COLO668 (cell line): Measurements from ENCODE around the gene TRPV4.

ENCODE experiments used
- DNase-seq: peaks from one replicate; lab custom pipeline; 2025; ENCODE audit not compliant: unreplicated experiment; lab: John Stamatoyannopoulos, UW

The TRPV4 gene

DNA sequence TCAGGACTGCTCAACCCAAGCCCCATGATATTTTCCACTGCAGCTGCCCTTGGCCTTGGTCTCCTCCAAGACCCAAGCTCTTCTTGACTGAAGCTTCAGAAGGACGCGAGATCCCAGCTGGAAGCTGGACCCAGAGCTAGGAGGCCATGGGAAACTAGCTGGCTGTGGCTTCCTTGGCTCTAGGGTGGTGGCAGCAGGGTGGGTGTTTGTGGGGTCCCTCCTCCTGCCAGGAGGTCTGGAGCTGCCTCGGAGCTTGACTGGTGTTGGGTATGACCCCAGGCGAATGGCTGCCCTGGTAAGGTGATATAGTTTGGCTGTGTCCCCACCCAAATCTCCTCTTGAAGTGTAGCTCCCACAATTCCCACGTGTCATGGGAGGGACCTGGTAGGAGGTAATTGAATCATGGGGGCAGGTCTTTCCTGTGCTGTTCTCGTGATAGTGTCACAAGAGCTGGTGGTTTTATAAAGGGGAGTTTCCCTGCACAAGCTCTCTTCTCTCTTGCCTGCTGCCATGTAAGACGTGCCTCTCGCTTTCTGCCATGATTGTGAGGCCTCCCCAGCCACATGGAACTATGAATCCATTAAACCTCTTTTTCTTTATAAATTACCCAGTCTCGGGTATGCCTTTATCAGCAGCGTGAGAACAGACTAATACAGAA, 51.4 kb downstream of the TRPV4 start:
- no peak for DNase-seq

DNA sequence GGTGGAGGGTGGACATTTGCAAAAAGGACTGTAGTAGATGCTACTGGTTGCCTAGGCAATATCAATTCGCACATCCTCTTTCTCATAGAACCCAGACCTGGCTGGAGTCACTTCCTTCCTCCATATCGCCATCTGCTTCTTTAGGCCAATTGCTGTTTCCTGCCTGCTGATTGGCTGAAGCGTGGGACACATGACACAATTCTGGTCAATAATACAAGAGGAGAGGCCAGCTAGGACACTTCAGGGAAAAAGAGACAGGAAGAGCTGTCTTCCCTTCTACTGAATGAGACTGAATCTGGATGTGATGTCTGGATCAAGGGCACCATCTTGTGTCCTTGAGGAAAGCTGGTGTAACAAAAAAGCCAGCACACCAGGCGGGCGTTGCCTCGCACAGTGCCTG, 53.8 kb downstream of the TRPV4 start:
- peak; percentile 42 for DNase-seq

DNA sequence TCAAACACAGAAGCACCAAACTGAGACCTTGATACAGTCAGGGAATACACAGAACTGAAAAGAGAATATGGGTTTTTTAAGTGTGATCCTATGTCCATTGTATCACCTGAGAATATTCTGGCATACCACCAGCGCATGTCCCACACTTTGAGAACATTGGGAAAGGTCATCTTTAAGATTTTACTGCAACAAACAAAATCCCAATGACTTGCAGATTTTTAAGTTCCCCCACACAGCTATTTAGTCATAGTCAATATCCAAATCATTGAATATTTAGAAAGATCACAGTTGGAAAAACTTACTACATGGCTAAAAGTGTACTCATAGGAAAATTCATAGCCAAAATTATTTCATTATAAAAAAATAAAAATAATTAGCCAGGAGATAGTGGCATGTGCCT, 54.5 kb downstream of the TRPV4 start:
- DNase-seq: no peak

DNA sequence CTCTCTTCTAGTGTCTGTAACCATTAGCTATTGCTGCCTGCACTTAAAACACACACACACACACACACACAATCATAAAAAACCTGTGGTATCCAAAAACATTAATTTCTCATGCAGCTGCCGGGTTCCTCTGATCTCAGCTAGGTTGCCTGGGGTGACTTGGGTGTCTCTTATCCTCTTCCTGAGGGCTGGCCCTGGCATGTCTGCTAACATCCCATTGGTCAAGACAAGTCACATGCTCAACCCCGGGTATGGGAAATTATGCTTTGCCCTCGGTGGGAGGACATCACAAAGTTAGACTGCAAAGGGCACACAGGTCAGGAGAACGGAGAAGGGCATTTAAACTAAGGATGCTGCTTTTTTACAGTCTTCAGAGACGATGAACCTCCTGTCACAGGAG, 55.7 kb downstream of the TRPV4 start:
- no peak for DNase-seq

DNA sequence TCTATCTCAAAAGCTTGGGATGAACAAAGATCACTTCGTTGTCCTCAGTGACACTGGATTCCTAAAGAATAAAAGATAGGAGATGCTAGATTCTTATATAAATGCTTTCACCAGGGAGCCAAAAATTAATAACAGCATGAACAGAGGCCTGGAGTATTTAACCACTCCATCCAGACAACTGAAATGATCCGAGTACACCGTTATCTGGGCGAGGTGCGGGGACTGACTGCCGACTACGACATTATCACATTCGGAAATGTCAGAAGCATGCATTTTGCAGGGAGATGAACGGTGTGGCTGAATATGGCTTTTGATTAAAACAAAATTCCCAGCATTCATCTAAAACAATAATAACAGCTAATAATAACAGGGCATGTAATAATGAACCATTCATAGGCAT, 56.6 kb downstream of the TRPV4 start:
- no peak for DNase-seq

DNA sequence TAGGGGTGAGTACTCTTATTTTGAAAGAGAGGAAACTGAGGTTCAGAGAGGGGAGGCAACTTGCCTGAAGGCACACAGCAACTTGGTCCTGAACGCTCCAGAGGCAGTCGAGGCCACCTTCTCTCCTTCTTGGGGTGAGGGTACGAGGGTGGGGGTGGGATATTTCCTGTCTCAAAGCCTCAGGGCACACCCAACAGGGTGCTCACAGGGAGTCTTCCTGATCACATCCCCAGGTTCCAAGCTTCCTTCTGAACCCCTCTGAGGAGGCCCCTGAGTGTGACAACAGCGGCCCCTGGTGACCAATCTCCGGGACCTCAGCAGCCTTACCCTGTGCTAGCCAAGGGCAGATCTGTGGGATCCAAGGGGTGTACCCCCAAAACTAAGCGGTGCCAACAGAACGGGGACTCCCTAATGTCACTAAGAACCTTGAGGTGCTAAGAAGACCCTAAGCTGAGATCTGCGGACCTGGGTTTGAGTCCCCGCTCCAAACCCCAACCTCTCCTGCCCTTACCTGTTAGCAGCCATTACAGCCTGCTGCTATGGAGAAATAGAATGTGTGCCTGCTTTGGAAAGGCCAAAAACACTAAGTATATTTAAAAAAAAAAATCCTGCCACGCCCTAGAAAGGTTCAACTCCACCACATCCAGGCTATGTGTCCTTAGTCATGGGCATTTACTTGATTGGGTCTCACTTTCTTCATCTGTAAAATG, 57.9 kb downstream of the TRPV4 start:
- peak; percentile 81 for DNase-seq

DNA sequence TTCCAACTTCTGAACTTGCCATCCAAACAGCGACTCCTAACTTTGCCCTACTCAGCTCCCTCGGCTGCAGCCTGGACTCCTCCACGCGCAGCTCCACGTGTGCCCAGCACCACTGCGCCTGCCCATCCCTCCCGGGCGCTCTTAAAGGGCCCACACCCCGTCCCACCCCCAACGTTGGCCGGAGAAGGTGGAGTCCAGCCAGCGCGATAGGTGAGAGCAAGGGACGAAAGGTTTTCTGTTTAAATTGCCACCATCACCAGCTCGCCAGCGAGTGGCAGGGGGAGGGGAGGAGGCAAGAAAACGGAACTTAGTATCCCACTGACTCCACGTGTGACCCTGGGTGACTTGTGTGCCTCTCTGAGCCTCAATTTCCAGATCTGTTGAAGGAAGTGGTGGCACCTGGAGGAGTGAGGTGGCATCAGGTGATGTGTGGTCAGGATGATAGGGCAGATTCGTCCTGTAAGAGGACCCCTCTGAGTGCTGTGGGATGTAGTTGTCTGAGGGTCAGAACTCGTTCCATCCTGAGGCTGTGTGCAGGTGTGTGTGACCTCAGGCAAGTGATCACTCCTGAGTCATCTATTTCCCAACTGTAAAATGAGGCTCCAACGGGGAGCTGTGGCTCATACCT, 59.7 kb downstream of the TRPV4 start:
- no peak for DNase-seq

DNA sequence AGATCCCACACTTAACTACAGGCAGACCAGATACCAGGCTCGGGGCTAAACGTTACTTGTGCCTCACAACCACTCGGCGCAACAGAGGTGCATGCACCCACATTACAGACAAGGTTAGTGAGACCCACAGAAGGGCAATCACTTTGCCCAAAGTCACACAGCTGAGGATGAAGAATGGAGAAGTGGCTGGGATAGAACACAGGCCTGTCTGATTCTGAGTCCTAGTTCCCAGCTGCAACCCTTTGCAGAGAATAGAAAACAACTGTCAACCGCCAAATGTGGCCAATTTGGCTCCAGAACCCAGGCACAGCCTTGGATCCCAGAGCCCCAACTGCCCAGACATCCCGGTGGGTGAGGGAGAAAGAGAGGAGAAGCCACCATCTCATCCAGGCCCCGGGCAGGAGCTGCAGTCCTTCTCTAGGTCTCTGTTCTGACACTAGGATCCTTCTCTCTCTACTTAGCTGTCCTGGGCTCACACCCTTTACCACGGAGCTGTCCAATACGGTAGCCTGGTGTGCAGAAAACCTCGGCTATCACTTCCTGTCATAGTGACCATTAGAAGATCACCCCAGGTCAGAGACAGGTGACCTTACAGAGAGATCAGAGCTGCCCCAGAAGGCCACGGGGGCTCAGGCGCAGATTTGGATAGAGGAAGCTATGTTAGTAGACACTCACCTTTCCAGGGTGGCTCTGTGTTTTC, 60.4 kb downstream of the TRPV4 start:
- no peak for DNase-seq

DNA sequence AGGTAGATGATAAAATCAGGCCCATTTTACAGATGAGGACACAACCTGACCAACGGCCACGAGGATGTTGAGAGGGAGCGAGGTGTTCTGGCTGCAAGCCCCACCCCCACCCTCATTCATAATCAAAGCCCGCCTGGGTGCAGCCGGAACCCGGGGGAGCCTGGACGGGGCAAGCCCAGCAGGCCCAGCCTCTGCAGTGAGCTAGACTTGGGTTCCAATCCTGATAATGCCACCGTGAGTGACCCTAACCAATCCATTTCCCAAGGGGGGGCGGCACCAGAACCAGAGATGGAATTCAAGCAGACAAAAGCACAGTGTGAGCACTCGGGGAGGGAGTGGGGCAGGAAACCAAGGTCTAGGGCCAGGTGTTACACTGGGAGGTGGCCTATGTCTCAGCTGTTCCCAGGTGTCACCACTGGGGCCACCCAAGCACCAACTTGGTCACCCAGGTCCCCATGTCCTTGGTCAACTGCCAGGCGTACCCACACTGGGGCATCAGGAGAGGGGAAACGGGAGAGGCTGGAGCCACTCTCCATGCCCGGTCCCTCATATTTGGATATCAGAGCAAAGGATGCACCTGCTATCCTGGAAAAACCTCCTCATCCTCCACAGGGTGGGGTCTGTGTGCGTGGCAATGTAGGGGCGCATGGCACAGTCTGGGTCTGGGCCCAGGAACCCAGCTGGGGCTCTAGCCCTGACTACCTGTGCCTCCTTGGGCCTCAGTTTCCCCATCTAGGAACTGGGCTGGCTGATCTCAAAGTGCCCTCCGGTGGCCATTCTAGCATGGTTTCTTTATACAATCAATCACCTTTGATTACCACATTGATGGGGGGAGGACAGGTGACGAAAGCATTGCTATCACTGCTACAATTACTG, 61.2 kb downstream of the TRPV4 start:
- no peak for DNase-seq

DNA sequence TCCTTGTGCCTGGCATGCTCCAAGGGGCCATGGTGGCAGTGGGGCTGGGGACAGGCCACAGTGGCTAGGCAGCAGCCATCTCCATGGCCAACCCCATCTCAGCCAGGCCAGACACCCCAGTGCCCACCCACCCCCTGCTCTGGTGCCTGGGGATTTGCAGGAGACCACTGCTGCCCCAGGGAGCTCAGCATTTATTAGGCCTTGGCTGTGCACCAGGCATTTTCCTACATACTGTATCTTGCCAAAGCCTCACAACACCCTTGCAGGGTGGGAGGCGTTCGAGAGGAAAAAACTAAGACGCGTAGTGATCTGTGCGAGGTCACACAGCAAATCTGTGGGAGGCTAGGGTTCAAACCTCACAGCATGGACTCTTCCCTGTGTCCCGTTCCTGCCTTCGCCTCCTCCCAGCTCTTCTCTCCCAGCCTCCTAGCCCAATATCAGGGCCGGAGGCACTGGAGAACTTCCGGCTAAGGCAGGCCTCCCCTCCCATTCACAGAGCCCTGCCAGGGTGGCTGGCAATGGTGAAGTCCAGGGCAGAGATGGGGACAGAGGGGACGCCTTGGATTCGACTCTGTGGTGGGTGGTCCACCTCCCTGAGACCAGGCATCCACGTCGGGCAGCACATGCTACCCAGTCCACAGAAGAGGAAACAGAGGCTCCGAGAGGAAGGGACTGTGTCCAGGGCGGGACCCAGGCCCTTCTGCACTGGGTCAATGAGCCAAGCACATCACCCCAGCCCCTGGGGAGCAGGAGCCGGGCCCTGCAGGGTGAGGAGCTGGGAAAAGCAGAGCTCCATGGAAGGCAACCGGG, 62.1 kb downstream of the TRPV4 start:
- DNase-seq: no peak

DNA sequence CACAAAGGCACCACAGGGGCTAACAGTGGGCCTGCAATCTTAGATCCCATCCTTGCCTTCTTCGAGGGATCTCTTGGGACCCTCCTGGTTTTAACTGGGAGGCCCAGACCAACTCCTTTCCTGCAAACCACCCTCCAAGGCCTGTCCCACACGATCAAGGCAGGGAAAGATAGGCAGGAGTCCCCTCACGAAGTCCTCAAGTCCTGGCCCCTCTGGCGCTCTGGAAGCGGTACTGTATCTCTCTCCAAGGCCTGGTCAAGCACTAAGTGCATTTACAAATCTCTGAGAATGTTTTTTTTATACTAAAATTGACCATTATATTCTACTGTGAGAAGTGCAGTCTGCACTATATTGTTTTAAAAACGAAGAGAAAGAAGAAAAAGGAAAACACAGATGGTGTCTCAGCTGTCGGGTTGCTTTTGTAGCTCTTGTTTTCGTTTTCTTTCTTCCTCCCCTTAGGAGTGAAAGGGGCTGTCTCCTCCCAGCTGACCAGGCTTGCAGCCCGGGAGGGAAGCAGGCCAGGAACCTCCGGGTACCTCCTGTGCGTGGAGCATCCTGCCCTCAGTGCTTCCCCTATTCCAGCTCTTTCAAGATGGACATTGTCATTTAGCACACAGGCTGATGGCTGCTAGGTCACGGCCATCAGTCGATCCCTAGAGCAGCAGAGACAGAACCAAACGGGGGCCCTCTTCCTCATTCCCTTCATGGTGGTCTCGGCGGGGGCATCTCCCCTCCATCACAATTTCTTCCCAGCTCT, 62.9 kb downstream of the TRPV4 start:
- no peak for DNase-seq

DNA sequence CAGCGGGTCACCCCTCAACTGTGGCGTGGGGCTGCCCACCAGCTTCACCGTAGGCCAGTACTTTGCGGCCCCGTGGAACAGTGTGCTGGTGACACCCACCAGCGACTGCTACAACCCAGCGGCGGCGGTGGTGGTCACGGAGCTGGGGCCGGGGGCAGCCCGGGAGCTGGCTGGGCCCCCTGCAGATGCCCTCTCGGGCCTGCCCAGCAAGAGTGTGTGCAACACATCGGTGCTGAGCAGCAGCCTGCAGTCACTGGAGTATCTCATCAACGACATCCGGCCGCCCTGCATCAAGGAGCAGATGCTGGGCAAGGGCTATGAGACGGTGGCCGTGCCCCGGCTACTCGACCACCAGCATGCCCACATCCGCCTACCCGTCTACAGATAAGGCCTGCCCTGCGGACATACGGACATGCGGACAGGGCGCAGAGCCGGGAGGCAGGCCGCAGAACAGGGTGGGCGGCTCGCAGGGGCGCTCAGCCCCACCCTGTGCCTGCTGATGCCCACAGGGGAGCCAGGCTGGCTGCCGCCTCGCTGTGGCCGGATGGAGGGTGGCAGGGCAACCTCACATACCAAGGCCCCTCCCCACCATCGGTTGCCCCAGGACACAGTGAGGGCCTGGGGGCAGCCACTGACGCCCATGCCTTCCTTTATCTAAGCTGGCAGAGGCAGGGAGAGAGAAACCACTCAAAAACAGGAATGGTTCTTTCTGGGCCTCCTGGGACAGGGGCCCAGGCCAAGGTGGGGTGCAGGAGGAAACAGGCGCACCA, 64.1 kb downstream of the TRPV4 start:
- DNase-seq: no peak

DNA sequence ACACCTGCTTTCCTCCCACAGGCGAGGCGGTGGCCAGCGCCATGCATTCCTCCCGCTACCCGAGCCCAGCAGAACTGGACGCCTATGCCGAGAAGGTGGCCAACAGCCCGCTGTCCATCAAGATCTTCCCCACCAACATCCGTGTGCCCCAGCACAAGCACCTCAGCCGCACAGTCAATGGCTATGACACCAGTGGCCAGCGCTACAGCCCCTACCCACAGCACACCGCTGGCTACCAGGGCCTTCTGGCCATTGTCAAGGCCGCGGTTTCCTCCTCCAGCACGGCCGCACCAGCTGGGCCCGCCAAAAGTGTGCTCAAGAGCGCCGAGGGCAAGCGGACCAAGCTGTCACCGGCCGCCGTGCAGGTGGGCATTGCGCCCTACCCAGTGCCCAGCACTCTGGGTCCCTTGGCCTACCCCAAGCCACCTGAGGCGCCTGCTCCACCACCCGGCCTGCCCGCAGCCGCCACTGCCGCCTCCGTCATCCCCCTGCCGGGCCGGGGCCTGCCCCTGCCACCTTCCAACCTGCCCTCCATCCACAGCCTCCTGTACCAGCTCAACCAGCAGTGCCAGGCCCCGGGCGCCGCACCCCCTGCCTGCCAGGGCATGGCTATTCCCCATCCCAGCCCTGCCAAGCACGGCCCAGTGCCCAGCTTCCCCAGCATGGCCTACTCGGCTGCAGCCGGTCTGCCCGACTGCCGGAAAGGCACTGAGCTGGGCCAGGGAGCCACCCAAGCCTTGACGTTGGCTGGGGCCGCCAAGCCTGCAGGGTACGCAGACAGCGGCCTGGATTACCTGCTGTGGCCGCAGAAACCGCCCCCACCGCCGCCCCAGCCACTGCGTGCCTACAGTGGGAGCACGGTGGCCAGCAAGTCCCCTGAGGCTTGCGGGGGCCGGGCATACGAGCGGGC, 65.0 kb downstream of the TRPV4 start:
- no peak for DNase-seq

DNA sequence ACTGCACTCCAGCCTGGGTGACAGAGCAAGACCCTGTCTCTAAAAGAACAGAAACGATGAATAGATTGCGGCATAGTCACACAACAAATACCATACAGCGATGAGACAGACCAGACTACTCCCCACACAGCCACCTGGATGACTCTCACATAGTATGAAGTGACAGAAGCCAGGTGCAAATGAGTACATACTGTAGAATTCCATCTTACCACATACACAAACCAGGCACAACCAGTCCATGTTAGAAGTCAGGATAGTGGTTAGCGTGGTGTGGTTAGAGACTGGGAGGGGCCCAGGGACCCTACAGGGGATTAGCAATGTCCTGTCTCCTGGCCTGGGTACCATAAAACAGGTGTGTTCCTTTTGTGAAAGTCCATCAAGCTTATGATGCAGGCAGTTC, 65.7 kb downstream of the TRPV4 start:
- no peak for DNase-seq

DNA sequence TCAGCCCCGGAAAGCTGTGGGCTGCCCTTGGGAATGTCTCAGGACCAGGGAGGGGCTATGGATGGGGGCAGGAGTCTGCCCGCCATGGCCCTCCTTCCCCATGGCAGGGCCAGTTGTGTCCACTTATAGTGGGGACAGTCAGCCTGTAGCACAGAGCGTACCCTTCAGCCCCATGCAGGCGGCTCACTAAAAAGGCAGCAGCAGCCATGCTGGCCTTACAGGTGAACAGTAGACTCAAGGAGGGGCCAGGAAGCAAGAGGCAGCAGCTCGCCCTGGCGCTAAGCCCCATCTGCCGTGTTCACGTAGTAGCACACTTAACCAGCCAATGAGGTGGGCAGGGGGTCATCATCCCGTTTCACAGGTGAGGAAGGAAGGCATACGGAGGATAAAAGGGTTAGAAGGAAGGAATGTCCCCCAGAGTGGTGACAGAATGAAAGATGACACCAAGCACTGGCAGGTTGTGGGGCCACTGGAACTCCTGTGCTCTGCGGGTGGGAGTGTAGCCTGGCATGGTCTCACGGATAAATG, 66.9 kb downstream of the TRPV4 start:
- no peak for DNase-seq

DNA sequence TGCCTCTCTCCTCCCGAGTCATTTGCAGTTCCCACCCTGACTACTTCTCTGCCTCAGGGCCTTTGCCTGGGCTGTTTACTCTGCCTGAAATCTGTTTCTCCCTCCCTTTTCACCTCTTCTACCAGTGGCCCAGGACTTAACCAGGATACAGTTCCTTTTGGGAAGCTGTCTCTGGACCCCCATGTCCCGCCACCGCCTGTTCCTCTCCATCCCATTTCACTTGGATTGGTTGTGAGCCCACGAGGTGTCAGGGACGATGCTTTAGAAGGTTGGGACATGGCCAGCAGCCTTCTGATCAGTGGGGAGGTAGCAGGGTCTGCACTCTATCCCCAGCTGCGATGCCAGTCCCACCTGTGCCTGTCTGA, 67.8 kb downstream of the TRPV4 start:
- no peak for DNase-seq

DNA sequence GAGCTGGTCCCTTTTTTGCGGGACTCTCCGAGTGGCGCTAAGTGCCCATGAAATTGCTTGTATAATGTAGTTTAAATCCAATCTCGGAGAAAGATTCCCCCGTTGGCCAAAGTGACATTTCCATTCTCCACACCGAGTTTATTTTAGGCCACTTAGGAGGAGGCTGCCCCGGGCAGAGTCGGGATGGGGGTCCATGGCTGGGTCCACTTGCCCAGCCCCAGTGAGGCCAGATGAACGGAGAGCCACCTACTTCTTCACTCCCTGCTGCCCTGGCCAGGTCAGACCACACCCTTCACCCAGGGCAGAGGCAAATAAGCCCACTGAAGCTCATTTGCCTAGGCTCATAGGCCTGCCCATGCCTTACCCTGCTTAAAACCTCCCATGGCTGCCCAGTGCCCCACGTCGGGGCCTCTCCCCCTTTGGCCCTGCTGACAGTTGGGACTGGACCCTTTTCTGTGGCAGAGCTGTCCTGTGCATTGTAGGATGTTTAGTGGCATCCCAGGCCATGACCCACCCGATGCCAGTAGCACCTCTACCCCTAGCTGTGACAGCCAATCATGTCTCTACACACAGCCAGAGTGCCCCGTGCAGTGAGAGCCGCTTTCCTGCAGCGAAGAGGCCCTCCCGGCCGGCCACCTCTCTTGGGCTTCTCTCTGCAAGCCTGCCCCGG, 68.3 kb downstream of the TRPV4 start:
- no peak for DNase-seq
